Mesangial cell (primary cell): ENCODE data around the gene NXPE1. TPM values are rescaled to one million over a fixed set of nuclear protein-coding genes. Genes with fewer than 3 reads are reported as not detected.

Source experiments
- total RNA-seq: library from RNA; depleted of rRNA; stranded (reverse); fragments of >200 nt; gene quantifications from 2 replicates; pipeline ENCODE4 v1.2.3, GENCODE V29; 2015

NXPE1 gene
- not detected in 2 replicates for total RNA-seq

DNA sequence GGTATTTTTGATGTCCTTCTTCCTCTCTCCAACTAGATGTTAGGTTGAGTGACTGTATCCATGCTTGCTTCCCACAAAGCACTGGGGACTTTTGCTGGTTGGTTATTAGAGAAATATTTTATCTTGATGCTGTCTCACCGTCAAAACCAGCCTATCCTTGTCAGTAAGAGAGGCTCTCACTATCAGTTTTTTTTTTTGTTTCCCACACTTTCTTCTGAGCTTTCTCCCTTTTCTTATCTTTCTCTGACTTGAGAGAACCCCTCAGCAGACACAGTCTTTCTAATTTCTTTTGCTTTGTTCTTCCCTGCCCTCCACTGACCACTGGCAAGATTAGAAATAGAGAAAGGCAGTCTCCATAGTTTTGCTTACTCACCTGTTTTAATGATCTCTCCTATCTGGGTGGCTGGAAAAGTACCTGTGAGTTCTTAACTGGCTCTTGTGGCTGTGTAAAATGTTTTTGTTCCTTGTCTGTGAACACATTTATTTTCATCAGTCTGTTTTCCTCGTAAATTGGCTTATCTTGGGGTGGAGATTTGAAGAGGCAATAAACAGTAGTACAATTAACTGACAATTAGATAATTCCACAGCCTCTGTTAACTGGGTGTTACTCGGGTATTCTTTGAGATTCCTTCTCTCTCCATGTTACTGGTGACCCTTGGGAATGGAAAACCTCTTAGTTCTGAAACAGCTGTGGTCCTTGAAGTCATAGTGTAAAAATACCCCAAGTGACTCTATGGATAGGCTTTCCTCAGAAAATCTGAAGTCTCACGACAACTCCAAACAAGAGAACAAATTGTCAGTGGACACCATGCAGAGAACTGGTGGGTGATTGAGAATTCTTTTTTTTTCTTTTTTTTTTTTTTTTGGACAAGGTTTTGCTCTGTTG is at the start of gene NXPE1:
NXPE1 (minus strand) TSS at position 457 of the 886 bp plus-strand sequence. CDS start 8,680 bp downstream, outside the sequence.

DNA sequence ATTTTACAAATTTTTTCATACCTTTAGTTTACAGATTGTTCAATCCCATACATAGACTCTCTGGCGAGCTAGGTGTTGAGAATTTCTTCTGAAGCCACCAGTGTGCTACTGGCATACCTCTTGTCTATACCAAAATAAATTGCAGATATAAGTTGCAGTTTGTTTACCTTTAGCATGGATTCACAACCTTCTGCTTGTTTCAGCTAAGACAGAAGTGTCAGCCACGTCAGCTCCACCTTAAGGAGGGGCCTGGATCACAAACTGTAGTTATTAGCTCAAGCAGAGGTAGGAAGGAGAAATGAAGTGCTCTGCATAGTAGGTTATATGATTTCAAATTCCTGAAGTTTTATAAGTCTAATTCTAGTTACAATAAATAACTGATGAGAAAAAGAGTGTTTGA is 35.9 kb upstream of the NXPE1 start, which contains the start of gene NXPE4:
NXPE4 (minus strand) TSS at position 216 of the 400 bp plus-strand sequence. CDS start 1,027 bp downstream, outside the sequence.

Other genes starting within 250 kb of the NXPE1 start
- 1.5 and 5.5 TPM in 2 replicates for gene C11orf71, start 159.4 kb downstream of the NXPE1 start, total RNA-seq
- 22.8 and 37.8 TPM in 2 replicates for gene RBM7, start 159.2 kb downstream of the NXPE1 start, total RNA-seq
- 110 and 133 TPM in 2 replicates for gene REXO2, start 120.4 kb downstream of the NXPE1 start, total RNA-seq
- not detected in 2 replicates for gene NXPE4, start 35.9 kb upstream of the NXPE1 start, total RNA-seq
- gene NXPE2, start 118.6 kb upstream of the NXPE1 start, total RNA-seq = 0.16 TPM in 1 of 2 replicates, not detected in the other